B cell (primary cell): ENCODE measurements around the gene RDH5. TPM values are rescaled to one million over a fixed set of nuclear protein-coding genes. Genes with fewer than 3 reads are reported as not detected.

Experiments
- ATAC-seq: fragments of 200-7000 bp; cut with Tn5 transposase; one replicate; pipeline ENCODE4 v1.10.0; 2021; ENCODE audit warnings: low read depth, mild to moderate bottlenecking, moderate number of reproducible peaks, moderate library complexity
- CTCF ChIA-PET: fragments of 350-600 bp; sonication (Branson Sonifier 250); formaldehyde crosslinking; loops from one replicate; lab custom pipeline; 2021; ENCODE audit warnings: antibody characterized with exemption, inconsistent platforms; lab: Charles Lee
- POLR2A ChIA-PET: fragments of 350-600 bp; sonication (Branson Sonifier 250); formaldehyde crosslinking; loops from one replicate; lab custom pipeline; 2021; ENCODE audit warnings: antibody characterized with exemption; lab: Charles Lee
- DNase-seq: peaks from one replicate; pipeline ENCODE4 v3.0.0; 2013
- H2AFZ ChIP-seq: 2 replicates; pipeline ENCODE4 v1.6.1; 2012; ENCODE audit warnings: mild to moderate bottlenecking, low read depth, low read length; ENCODE audit not compliant: insufficient read depth, poor library complexity, severe bottlenecking
- H3K27ac ChIP-seq, 2 donors: 1 replicate in 1 of 2; 2 replicates in 1 of 2; pipeline ENCODE4 v1.5.1; 2012 to 2013; ENCODE audit warnings: low read length in 2 of 2, mild to moderate bottlenecking in 2 of 2, moderate library complexity in 1 of 2
- H3K27me3 ChIP-seq, 4 experiments: fragments of 200-600 bp in 1 of 4; sonication (generic) in 1 of 4; replicated peaks in 1 of 4; 1 replicate in 2 of 4; 2 replicates in 2 of 4; pipeline versions ENCODE4 v1.6.1 to v1.7.0; 2013 to 2016; ENCODE audit warnings: low read length in 3 of 4, mild to moderate bottlenecking in 2 of 4, mixed read lengths in 1 of 4, moderate library complexity in 1 of 4; ENCODE audit not compliant: insufficient read depth in 4 of 4, control insufficient read depth in 3 of 4; ENCODE audit errors: control extremely low read depth in 1 of 4
- H3K36me3 ChIP-seq, 2 experiments: replicated peaks in 1 of 2; 1 replicate in 1 of 2; 2 replicates in 1 of 2; pipeline versions ENCODE4 v1.6.1 to v1.7.1; 2013; ENCODE audit warnings: low read length in 1 of 2; ENCODE audit not compliant: insufficient read depth in 2 of 2, control insufficient read depth in 1 of 2; ENCODE audit errors: control extremely low read depth in 1 of 2, extremely low read depth in 1 of 2
- H3K4me1 ChIP-seq, 2 donors: fragments of 200-600 bp in 1 of 2; sonication (generic) in 1 of 2; 1 replicate in 1 of 2; 2 replicates in 1 of 2; pipeline versions ENCODE4 v1.5.1 to v1.6.1; 2013 to 2017; ENCODE audit warnings: low read length in 2 of 2; ENCODE audit not compliant: control insufficient read depth in 2 of 2, insufficient read depth in 2 of 2
- H3K4me2 ChIP-seq: replicated peaks from 2 replicates; pipeline ENCODE3; 2012; ENCODE audit warnings: mild to moderate bottlenecking, low read depth, low read length; ENCODE audit not compliant: poor library complexity, severe bottlenecking
- H3K4me3 ChIP-seq, 5 experiments: fragments of 200-600 bp in 1 of 5; sonication (generic) in 1 of 5; 1 replicate in 3 of 5; 2 replicates in 2 of 5; pipeline versions ENCODE4 v1.5.1 to v1.7.0; 2011 to 2016; ENCODE audit warnings: low read length in 4 of 5, mild to moderate bottlenecking in 4 of 5, low read depth in 2 of 5, control low read depth in 1 of 5, moderate library complexity in 1 of 5; ENCODE audit not compliant: insufficient read depth in 1 of 5; ENCODE audit errors: control extremely low read depth in 1 of 5, extremely low read depth in 1 of 5
- H3K79me2 ChIP-seq: fragments of 200-600 bp; sonication (generic); one replicate; pipeline ENCODE4 v1.6.0; 2016; ENCODE audit warnings: low read length; ENCODE audit not compliant: control insufficient read depth, insufficient read depth
- H3K9ac ChIP-seq: fragments of 200-600 bp; sonication (generic); 2 replicates; pipeline ENCODE4 v1.6.1; 2017; ENCODE audit warnings: mild to moderate bottlenecking, low read length, moderate library complexity
- H3K9me3 ChIP-seq, 3 donors: one replicate each; pipeline versions ENCODE4 v1.6.1 to v1.7.1; 2013; ENCODE audit warnings: low read length in 2 of 3; ENCODE audit not compliant: control insufficient read depth in 2 of 3, insufficient read depth in 1 of 3; ENCODE audit errors: control extremely low read depth in 1 of 3
- H4K20me1 ChIP-seq: 2 replicates; pipeline ENCODE4 v1.6.0; 2012; ENCODE audit warnings: mild to moderate bottlenecking, low read length; ENCODE audit not compliant: insufficient read depth, control insufficient read depth, poor library complexity, severe bottlenecking
- H3K27ac Mint-ChIP-seq: one replicate; pipeline ENCODE4 v1.8.0; 2021; ENCODE audit warnings: mixed read lengths
- H3K27me3 Mint-ChIP-seq: one replicate; pipeline ENCODE4 v1.8.0; 2021; ENCODE audit warnings: mixed read lengths
- H3K4me1 Mint-ChIP-seq: one replicate; pipeline ENCODE4 v1.8.0; 2021; ENCODE audit warnings: mixed read lengths
- H3K4me3 Mint-ChIP-seq: one replicate; pipeline ENCODE4 v1.8.0; 2021; ENCODE audit warnings: mixed read lengths
- H3K9me3 Mint-ChIP-seq: one replicate; pipeline ENCODE4 v1.8.0; 2022; ENCODE audit warnings: mixed read lengths; ENCODE audit not compliant: insufficient read depth
- CTCF ChIP-seq: fragments of 200-600 bp; IDR thresholded peaks from one replicate; pipeline ENCODE4 v1.8.0; 2022; ENCODE audit warnings: antibody characterized with exemption, mild to moderate bottlenecking
- EZH2 ChIP-seq: IDR thresholded peaks from 2 replicates; pipeline ENCODE4 v1.6.1; 2012; ENCODE audit warnings: borderline replicate concordance, low read depth, mild to moderate bottlenecking, moderate library complexity, low read length; ENCODE audit not compliant: insufficient read depth, poor library complexity, severe bottlenecking
- WGBS: methylation state at CpG from one replicate; pipeline ENCODE4 v1.1.5; 2013; ENCODE audit warnings: missing lambda C conversion rate; ENCODE audit not compliant: insufficient coverage; 5-methylcytosine and 5-hydroxymethylcytosine counted together
- intact Hi-C: fragments of 100-400 bp; cut with micrococcal nuclease; formaldehyde crosslinking; loops from one replicate; pipeline ENCODE4 v1.10.0; 2022
- polyA plus RNA-seq: library from polyadenylated mRNA; depleted of rRNA; stranded (reverse); fragments of >200 nt; gene quantifications from 2 replicates; pipeline ENCODE4 v1.2.3, GENCODE V29; 2012
- total RNA-seq, 2 donors: library from RNA; stranded (reverse); fragments of 120-200 nt in 1 of 2; gene quantifications; 1 replicate in 1 of 2; 2 replicates in 1 of 2; pipeline versions ENCODE4 v1.2.3 to v1.2.4, GENCODE V29; 2013 to 2022

The RDH5 gene
- total and polyA plus RNA-seq, 2 donors (not counting 1 experiment from before 2014, with no cell fraction given): 32.6 to 37.8 TPM

GRCh38 chr12:55675666-55676065 lies 44.5 kb upstream of the RDH5 start:
- POLR2A ChIA-PET: no interaction called here
- 98% methylated on average over 7 of the region's 8 CpGs for WGBS
- H3K4me3 Mint-ChIP-seq: no peak overlapping the region

GRCh38 chr12:55676707-55677106 lies 43.5 kb upstream of the RDH5 start:
- no peak overlapping the region for H3K4me3 ChIP-seq
- Mint-ChIP-seq H3K9me3 (no peaks in the 10 kb centered on the region), H3K27ac (no peak overlapping the region), H3K27me3 (no peaks in the 10 kb centered on the region), H3K4me1 (peaks cover 34% of the 10 kb centered on the region), H3K4me3 (no peak overlapping the region)
- H3K27ac ChIP-seq: no peak overlapping the region
- no peaks in the 10 kb centered on the region for H3K9me3 ChIP-seq
- POLR2A ChIA-PET: no interaction called here
- H3K36me3 ChIP-seq: no peaks in the 10 kb centered on the region
- H4K20me1 ChIP-seq: no peaks in the 10 kb centered on the region
- H3K9ac ChIP-seq: no peak overlapping the region
- no peaks in the 10 kb centered on the region for H3K79me2 ChIP-seq
- no peak overlapping the region for H3K4me2 ChIP-seq
- H3K27me3 ChIP-seq: no peaks in the 10 kb centered on the region
- intact Hi-C loops: no loop called here
- DNase-seq: no peak
- WGBS: 90% methylated on average over 2 of the region's 6 CpGs
- H3K4me1 ChIP-seq: peaks cover 33% of the 10 kb centered on the region in 2 donors
- no peak overlapping the region for H2AFZ ChIP-seq
- no peak for ATAC-seq
- TF ChIP-seq EZH2: no peak
- no peak for TF ChIP-seq CTCF
- CTCF ChIA-PET: interaction anchor here (1.5 kb wide), 1 partner anchor 20 kb away, joined by 5 read pairs; no protein-coding TSS in a partner anchor

More at GRCh38 chr12:55675666-55676065, 44.5 kb upstream of the RDH5 start:
- no peaks in the 10 kb centered on the region for H4K20me1 ChIP-seq
- Mint-ChIP-seq H3K27me3 (no peaks in the 10 kb centered on the region), H3K9me3 (no peaks in the 10 kb centered on the region), H3K4me1 (peaks cover 24% of the 10 kb centered on the region), H3K27ac (no peak overlapping the region)
- no peak overlapping the region for H3K9ac ChIP-seq
- H3K4me2 ChIP-seq: no peak overlapping the region
- no peak overlapping the region for H3K4me3 ChIP-seq
- H3K79me2 ChIP-seq: no peaks in the 10 kb centered on the region
- CTCF ChIA-PET: interaction anchor here (0.5 to 1.2 kb wide), 2 partner anchors 19 to 28 kb away, joined by 3 read pairs; no protein-coding TSS in a partner anchor
- no peaks in the 10 kb centered on the region for H3K27me3 ChIP-seq
- DNase-seq (no peak), ATAC-seq (no peak)
- no peaks in the 10 kb centered on the region for H3K36me3 ChIP-seq
- no peaks in the 10 kb centered on the region for H3K9me3 ChIP-seq
- H2AFZ ChIP-seq: no peak overlapping the region
- TF ChIP-seq CTCF (no peak), EZH2 (no peak)
- peaks cover 24 to 25% of the 10 kb centered on the region in 2 donors for H3K4me1 ChIP-seq
- intact Hi-C loops: no loop called here
- H3K27ac ChIP-seq: no peak overlapping the region
